ENCODE data around the gene ZBTB46.

- TF ChIP-seq CTCF (IDR thresholded peaks at IDR 0.05) (no peak), POLR2A (IDR thresholded peaks at IDR 0.05) (no peak)
Observed at GRCh38 chr20:63739130-63740069, 91.7 kb downstream of the ZBTB46 start, which contains the start of gene SLC2A4RG.

Data from lower leg skin (tissue), 3 donors.